Astrocyte (in vitro differentiated cells and primary cell): ENCODE results near the gene HTR3E. TPM values are rescaled to one million over a fixed set of nuclear protein-coding genes. Genes with fewer than 3 reads are reported as not detected.

ENCODE experiments used
- DNase-seq: peaks from one replicate; pipeline ENCODE4 v3.0.0-alpha.2; 2010; ENCODE audit warnings: low read depth
- FAIRE-seq: peaks from 2 replicates; lab custom pipeline; 2011; peaks lifted over from hg19 to GRCh38; lab: Jason Lieb, UNC
- H2AFZ ChIP-seq: 2 replicates; pipeline ENCODE4 v1.6.0; 2012; ENCODE audit warnings: low read depth, low read length, inconsistent platforms
- H3K27ac ChIP-seq: 2 replicates; pipeline ENCODE4 v1.5.1; 2011; ENCODE audit warnings: low read depth, low read length, inconsistent platforms
- H3K27me3 ChIP-seq: 2 replicates; pipeline ENCODE4 v1.6.0; 2011; ENCODE audit warnings: low read length, inconsistent platforms; ENCODE audit not compliant: insufficient read depth
- H3K36me3 ChIP-seq: 2 replicates; pipeline ENCODE4 v1.5.1; 2011; ENCODE audit warnings: low read length, inconsistent platforms; ENCODE audit not compliant: insufficient read depth
- H3K4me1 ChIP-seq: 2 replicates; pipeline ENCODE4 v1.5.1; 2011; ENCODE audit warnings: low read length, inconsistent platforms; ENCODE audit not compliant: insufficient read depth
- H3K4me2 ChIP-seq: 2 replicates; pipeline ENCODE4 v1.6.0; 2012; ENCODE audit warnings: low read length, inconsistent platforms
- H3K4me3 ChIP-seq: 2 replicates; pipeline ENCODE4 v1.5.1; 2011; ENCODE audit warnings: low read depth, mild to moderate bottlenecking, low read length, inconsistent platforms; ENCODE audit not compliant: insufficient read depth
- H3K79me2 ChIP-seq: 2 replicates; pipeline ENCODE4 v1.6.0; 2012; ENCODE audit warnings: mild to moderate bottlenecking, low read length, inconsistent platforms; ENCODE audit not compliant: insufficient read depth
- H3K9ac ChIP-seq: 2 replicates; pipeline ENCODE4 v1.6.0; 2012; ENCODE audit warnings: mild to moderate bottlenecking, low read length, inconsistent platforms
- H3K9me3 ChIP-seq: 2 replicates; pipeline ENCODE4 v1.5.1; 2012; ENCODE audit warnings: low read depth, mild to moderate bottlenecking, low read length, inconsistent platforms; ENCODE audit not compliant: insufficient read depth
- H4K20me1 ChIP-seq: 2 replicates; pipeline ENCODE4 v1.6.0; 2012; ENCODE audit warnings: low read length, inconsistent platforms; ENCODE audit not compliant: insufficient read depth
- H3K27ac Mint-ChIP-seq: one replicate; pipeline ENCODE4 v1.8.0; 2021; ENCODE audit warnings: mild to moderate bottlenecking, mixed read lengths; ENCODE audit not compliant: unreplicated experiment
- H3K27me3 Mint-ChIP-seq: one replicate; pipeline ENCODE4 v1.8.0; 2021; ENCODE audit warnings: low read depth, mixed read lengths; ENCODE audit not compliant: unreplicated experiment
- H3K36me3 Mint-ChIP-seq: one replicate; pipeline ENCODE4 v1.8.0; 2021; ENCODE audit warnings: low read depth, mixed read lengths; ENCODE audit not compliant: unreplicated experiment
- H3K4me1 Mint-ChIP-seq: one replicate; pipeline ENCODE4 v1.8.0; 2021; ENCODE audit warnings: low read depth, mixed read lengths; ENCODE audit not compliant: unreplicated experiment
- H3K4me3 Mint-ChIP-seq: one replicate; pipeline ENCODE4 v1.8.0; 2021; ENCODE audit warnings: mild to moderate bottlenecking, moderate library complexity, mixed read lengths; ENCODE audit not compliant: unreplicated experiment
- H3K9me3 Mint-ChIP-seq: one replicate; pipeline ENCODE4 v1.8.0; 2021; ENCODE audit warnings: mild to moderate bottlenecking, mixed read lengths; ENCODE audit not compliant: unreplicated experiment
- EZH2 ChIP-seq: IDR thresholded peaks from 2 replicates; pipeline ENCODE4 v1.6.1; 2012; ENCODE audit warnings: mild to moderate bottlenecking, low read length, inconsistent platforms; ENCODE audit not compliant: insufficient read depth
- total RNA-seq: library from RNA; stranded (reverse); gene quantifications from 2 replicates; pipeline ENCODE4 v1.2.1, GENCODE V29; 2021
- TF ChIP-seq, protein P1 (sequence below): IDR thresholded peaks from 2 replicates; pipeline ENCODE4 v1.5.1; 2011; ENCODE audit warnings: low read depth, mild to moderate bottlenecking, inconsistent platforms, low read length, moderate library complexity; ENCODE audit not compliant: insufficient read depth

Gene HTR3E
- total RNA-seq, 1 donor from 2014 or later, result not detected

DNA sequence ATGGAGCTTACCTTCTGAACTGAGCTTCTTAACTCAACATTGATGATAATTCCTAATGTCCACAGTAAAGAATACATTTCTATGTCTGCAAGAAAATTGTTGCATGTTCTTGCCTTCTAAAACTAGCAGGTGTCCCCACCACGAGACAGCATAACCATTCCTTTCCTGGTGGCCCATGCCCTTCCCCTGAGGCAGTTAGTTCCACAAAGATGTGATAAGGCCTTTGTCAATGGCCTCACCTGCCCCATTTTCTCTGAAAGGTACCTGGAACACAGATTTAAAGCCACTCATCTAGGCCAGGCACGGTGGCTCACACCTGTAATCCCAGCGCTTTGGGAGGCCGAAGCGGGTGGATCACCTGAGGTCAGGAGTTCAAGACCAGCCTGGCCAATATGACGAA, 21.0 kb upstream of the HTR3E start:
- Histone ChIP-seq H3K27ac (no peak overlapping the region), H3K79me2 (no peaks in the 10 kb centered on the region), H3K4me1 (no peaks in the 10 kb centered on the region), H2AFZ (no peak overlapping the region), H3K4me2 (no peak overlapping the region), H3K27me3 (peaks cover 4% of the 10 kb centered on the region), H3K36me3 (no peaks in the 10 kb centered on the region), H4K20me1 (no peaks in the 10 kb centered on the region), H3K9me3 (no peaks in the 10 kb centered on the region), H3K9ac (no peak overlapping the region), H3K4me3 (no peak overlapping the region)
- no peaks in the 10 kb centered on the region for H3K36me3 Mint-ChIP-seq
- peaks cover 9% of the 10 kb centered on the region for H3K27me3 Mint-ChIP-seq
- H3K4me3 Mint-ChIP-seq, result no peak overlapping the region
- no peak overlapping the region for H3K27ac Mint-ChIP-seq
- FAIRE-seq, result no peak
- peaks cover 9% of the 10 kb centered on the region for H3K4me1 Mint-ChIP-seq
- peaks cover 3% of the 10 kb centered on the region for H3K9me3 Mint-ChIP-seq
- no peak for DNase-seq
- TF ChIP-seq, protein P1, sequence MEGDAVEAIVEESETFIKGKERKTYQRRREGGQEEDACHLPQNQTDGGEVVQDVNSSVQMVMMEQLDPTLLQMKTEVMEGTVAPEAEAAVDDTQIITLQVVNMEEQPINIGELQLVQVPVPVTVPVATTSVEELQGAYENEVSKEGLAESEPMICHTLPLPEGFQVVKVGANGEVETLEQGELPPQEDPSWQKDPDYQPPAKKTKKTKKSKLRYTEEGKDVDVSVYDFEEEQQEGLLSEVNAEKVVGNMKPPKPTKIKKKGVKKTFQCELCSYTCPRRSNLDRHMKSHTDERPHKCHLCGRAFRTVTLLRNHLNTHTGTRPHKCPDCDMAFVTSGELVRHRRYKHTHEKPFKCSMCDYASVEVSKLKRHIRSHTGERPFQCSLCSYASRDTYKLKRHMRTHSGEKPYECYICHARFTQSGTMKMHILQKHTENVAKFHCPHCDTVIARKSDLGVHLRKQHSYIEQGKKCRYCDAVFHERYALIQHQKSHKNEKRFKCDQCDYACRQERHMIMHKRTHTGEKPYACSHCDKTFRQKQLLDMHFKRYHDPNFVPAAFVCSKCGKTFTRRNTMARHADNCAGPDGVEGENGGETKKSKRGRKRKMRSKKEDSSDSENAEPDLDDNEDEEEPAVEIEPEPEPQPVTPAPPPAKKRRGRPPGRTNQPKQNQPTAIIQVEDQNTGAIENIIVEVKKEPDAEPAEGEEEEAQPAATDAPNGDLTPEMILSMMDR, result no peak
- TF ChIP-seq EZH2, result no peak

DNA sequence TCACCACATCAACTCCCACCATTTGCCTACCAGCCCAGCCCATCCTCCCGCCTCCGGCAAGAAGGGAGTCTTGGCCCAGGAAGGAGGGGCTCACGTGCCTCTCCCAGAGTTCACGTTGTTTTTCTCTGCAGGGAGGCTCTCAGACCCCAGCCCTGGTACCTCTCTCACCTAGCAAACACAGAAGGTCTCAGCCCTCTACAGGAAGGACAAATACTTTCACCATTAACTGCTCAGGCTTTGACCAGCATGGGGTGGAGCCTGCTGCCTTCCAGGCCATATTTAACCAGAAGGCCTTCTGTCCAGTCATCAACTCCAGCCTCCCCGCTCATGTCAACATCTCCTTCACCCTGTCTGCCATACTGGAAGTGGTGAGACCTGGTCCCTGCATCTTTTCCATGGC, 19.0 kb upstream of the HTR3E start:
- Histone ChIP-seq H3K36me3 (no peaks in the 10 kb centered on the region), H3K27me3 (peaks cover 4% of the 10 kb centered on the region), H3K9ac (no peak overlapping the region), H3K4me3 (no peak overlapping the region), H3K4me2 (no peak overlapping the region), H3K27ac (no peak overlapping the region), H2AFZ (no peak overlapping the region), H3K4me1 (no peaks in the 10 kb centered on the region), H3K79me2 (no peaks in the 10 kb centered on the region), H4K20me1 (no peaks in the 10 kb centered on the region), H3K9me3 (no peaks in the 10 kb centered on the region)
- no peak overlapping the region for H3K4me3 Mint-ChIP-seq
- FAIRE-seq, result no peak
- H3K27ac Mint-ChIP-seq, result no peak overlapping the region
- H3K4me1 Mint-ChIP-seq, result peaks cover 9% of the 10 kb centered on the region
- no peaks in the 10 kb centered on the region for H3K36me3 Mint-ChIP-seq
- TF ChIP-seq, protein P1, result no peak
- no peak for TF ChIP-seq EZH2
- H3K27me3 Mint-ChIP-seq, result peaks cover 9% of the 10 kb centered on the region
- peaks cover 3% of the 10 kb centered on the region for H3K9me3 Mint-ChIP-seq
- DNase-seq, result no peak

DNA sequence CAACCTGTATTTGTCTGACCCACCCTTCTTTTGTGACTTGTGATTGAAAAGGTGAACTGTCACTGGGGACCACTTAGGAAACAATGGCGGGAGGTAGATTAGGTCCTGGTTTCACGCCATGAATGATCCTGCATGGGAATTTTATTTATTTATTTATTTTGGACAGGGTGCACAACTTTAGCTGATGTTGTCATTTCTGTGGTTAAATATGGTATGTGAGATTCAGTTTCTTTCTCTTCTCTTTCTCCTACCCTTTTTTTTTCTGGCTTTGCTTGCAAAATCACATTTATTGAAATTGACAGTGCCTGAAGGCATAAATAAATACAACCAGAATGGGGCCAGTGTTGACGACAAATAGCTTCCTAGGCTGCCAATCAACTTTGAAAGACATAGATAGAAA, 18.0 kb upstream of the HTR3E start:
- Mint-ChIP-seq H3K4me3 (no peak overlapping the region), H3K9me3 (peaks cover 3% of the 10 kb centered on the region), H3K36me3 (no peaks in the 10 kb centered on the region), H3K27me3 (peaks cover 9% of the 10 kb centered on the region), H3K4me1 (peaks cover 5% of the 10 kb centered on the region), H3K27ac (no peak overlapping the region)
- TF ChIP-seq, protein P1, result no peak
- TF ChIP-seq EZH2, result no peak
- Histone ChIP-seq H3K9ac (no peak overlapping the region), H3K27ac (no peak overlapping the region), H3K4me2 (no peak overlapping the region), H4K20me1 (no peaks in the 10 kb centered on the region), H3K9me3 (no peaks in the 10 kb centered on the region), H3K4me1 (no peaks in the 10 kb centered on the region), H2AFZ (no peak overlapping the region), H3K79me2 (no peaks in the 10 kb centered on the region), H3K36me3 (no peaks in the 10 kb centered on the region), H3K27me3 (peaks cover under 1% of the 10 kb centered on the region), H3K4me3 (no peak overlapping the region)
- DNase-seq (peak; percentile 26), FAIRE-seq (no peak)
